H1 (cell line): ENCODE measurements around the gene OR51E1. TPM values are rescaled to one million over a fixed set of nuclear protein-coding genes. Genes with fewer than 3 reads are reported as not detected.

Experiments
- CHD7 ChIP-seq: fragments of 300-600 bp; sonication (generic); IDR thresholded peaks from 2 replicates; pipeline ENCODE4 v1.7.1; 2012; ENCODE audit warnings: low read length, moderate library complexity, mild to moderate bottlenecking, inconsistent platforms; ENCODE audit not compliant: insufficient replicate concordance
- MAFK ChIP-seq: IDR thresholded peaks from 2 replicates; pipeline ENCODE4 v1.6.1; 2012; ENCODE audit warnings: low read depth, mild to moderate bottlenecking, improper control_type of control experiment, low read length
- RNF2 ChIP-seq: fragments of 200-900, 300-1000 bp; sonication (generic); IDR thresholded peaks from 2 replicates; pipeline ENCODE4 v1.7.1; 2016; ENCODE audit warnings: borderline replicate concordance, low read depth, mild to moderate bottlenecking, antibody characterized with exemption, low read length; ENCODE audit not compliant: poor library complexity, severe bottlenecking; ENCODE audit errors: missing control alignments
- polyA plus RNA-seq, 7 experiments: library from polyadenylated mRNA; depleted of rRNA in 3 of 7; stranded (reverse) in 5 of 7; unstranded in 2 of 7; fragments of >200 nt in 5 of 7; fragments of 200-250 nt in 2 of 7; gene quantifications; 1 replicate in 5 of 7; 2 replicates in 1 of 7; 4 replicates in 1 of 7; pipeline versions ENCODE4 v1.2.1 to v1.2.3, GENCODE V29; 2011 to 2013; ENCODE audit warnings: missing spikeins in 2 of 7, mixed read lengths in 2 of 7
- total RNA-seq: library from RNA; stranded (reverse); fragmentation: NEBNext Ultra II Directional; extraction: Animal tissue kit (Norgen Biotek cat#: 25700); gene quantifications from 2 replicates; pipeline ENCODE4 v1.2.1, GENCODE V29; 2021

The OR51E1 gene
- total and polyA plus RNA-seq, 2 of the 8 experiments (the other 6 are each of a cell fraction or from before 2014, with no cell fraction given) = not detected

DNA sequence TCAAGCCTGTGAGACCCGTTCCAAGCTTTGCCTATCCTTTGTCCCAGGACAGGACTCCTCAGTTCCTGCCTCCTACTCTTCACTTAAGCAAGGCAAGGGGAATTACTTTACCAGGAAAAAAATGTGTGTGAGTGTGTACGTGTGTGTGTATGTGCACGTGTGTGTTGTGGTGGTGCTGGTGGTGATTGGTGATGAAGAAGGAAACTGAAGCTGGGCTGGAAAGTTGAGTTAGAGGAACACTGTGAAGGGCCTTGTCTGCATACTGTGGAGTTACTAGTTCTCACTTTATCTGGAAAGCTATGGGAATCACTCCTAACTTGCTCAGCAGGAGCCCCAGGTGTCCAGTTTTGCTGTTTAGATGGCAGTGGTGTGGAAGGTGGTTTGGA, 6.1 kb upstream of the OR51E1 start (continued):
- no peak for TF ChIP-seq RNF2
- no peak for TF ChIP-seq CHD7
- no peak for TF ChIP-seq MAFK
- TF ChIP-seq, all 59 proteins: peak for 0
